Right atrium auricular region (tissue), 2 donors: ENCODE results near the gene NHLRC4. TPM values are rescaled to one million over a fixed set of nuclear protein-coding genes. Genes with fewer than 3 reads are reported as not detected.
A peak's percentile ranks its signal among the peaks of the same experiment; 100 is the strongest.

Experiments used
- DNase-seq: peaks from one replicate; pipeline ENCODE4 v3.0.0-alpha.2; 2019; ENCODE audit warnings: low spot score
- H3K27ac ChIP-seq, 2 donors: fragments of 200-600 bp; sonication (generic); 1 replicate in 1 of 2; 2 replicates in 1 of 2; pipeline ENCODE4 v1.5.1; 2016 to 2019
- H3K27me3 ChIP-seq, 2 donors: fragments of 200-600 bp; sonication (generic); one replicate each; pipeline versions ENCODE4 v1.5.1 to v1.6.0; 2017 to 2019
- H3K36me3 ChIP-seq: fragments of 200-600 bp; sonication (generic); one replicate; pipeline ENCODE4 v1.5.1; 2016
- H3K4me1 ChIP-seq, 2 donors: fragments of 200-600 bp; sonication (generic); one replicate each; pipeline versions ENCODE4 v1.5.1 to v1.6.0; 2017 to 2019
- H3K4me3 ChIP-seq, 2 donors: fragments of 200-600 bp; sonication (generic); 1 replicate in 1 of 2; 2 replicates in 1 of 2; pipeline ENCODE4 v1.5.1; 2017 to 2019; ENCODE audit warnings: mild to moderate bottlenecking in 1 of 2, moderate library complexity in 1 of 2
- H3K9me3 ChIP-seq, 2 donors: fragments of 200-600 bp; sonication (generic); one replicate each; pipeline ENCODE4 v1.5.1; 2019
- CTCF ChIP-seq, 2 donors: fragments of 200-600 bp; sonication (generic); IDR thresholded peaks; one replicate each; pipeline ENCODE4 v1.5.1; 2019; ENCODE audit warnings: antibody characterized with exemption in 2 of 2
- microRNA-seq, 2 donors: library from miRNA; unstranded; fragments of <30 nt; microRNA quantifications; one replicate each; pipeline ENCODE4, GENCODE V29; 2016 to 2017; ENCODE audit warnings: borderline number of aligned reads in 2 of 2, borderline replicate concordance in 1 of 2
- total RNA-seq, 2 donors: library from RNA; depleted of rRNA; stranded (reverse); fragments of >200 nt; gene quantifications; one replicate each; pipeline ENCODE4 v1.1.0, GENCODE V29; 2016

Gene NHLRC4
- total RNA-seq, 2 donors from 2014 or later = 0.43 to 0.74 TPM

GRCh38 chr16:610513-611381 lies 43.9 kb downstream of the NHLRC4 start:
- Histone ChIP-seq H3K4me1 (peaks cover 0 to 15% of the 10 kb centered on the region in 2 donors), H3K27ac (no peak overlapping the region), H3K9me3 (no peaks in the 10 kb centered on the region), H3K4me3 (no peak overlapping the region), H3K27me3 (no peaks in the 10 kb centered on the region), H3K36me3 (no peaks in the 10 kb centered on the region)
- TF ChIP-seq CTCF (IDR thresholded peaks at IDR 0.05) = peak; percentile 63 to 72
- no peak for DNase-seq

GRCh38 chr16:615122-615521 lies 48.3 kb downstream of the NHLRC4 start:
- Histone ChIP-seq H3K4me1 (peaks cover 0 to 11% of the 10 kb centered on the region in 2 donors), H3K27me3 (no peaks in the 10 kb centered on the region), H3K27ac (no peak overlapping the region), H3K36me3 (no peaks in the 10 kb centered on the region), H3K9me3 (no peaks in the 10 kb centered on the region), H3K4me3 (no peak overlapping the region)
- no peak for TF ChIP-seq CTCF (IDR thresholded peaks at IDR 0.05)
- no peak for DNase-seq

- no peak for TF ChIP-seq CTCF (IDR thresholded peaks at IDR 0.05)
Observed at GRCh38 chr16:616733-617586, 50.2 kb downstream of the NHLRC4 start.

GRCh38 chr16:617855-618254 lies 51.0 kb downstream of the NHLRC4 start:
- TF ChIP-seq CTCF (IDR thresholded peaks at IDR 0.05) = no peak
- Histone ChIP-seq H3K36me3 (no peaks in the 10 kb centered on the region), H3K4me3 (no peak overlapping the region), H3K9me3 (no peaks in the 10 kb centered on the region), H3K27me3 (no peaks in the 10 kb centered on the region), H3K27ac (no peak overlapping the region), H3K4me1 (no peaks in the 10 kb centered on the region)
- no peak for DNase-seq

More at GRCh38 chr16:616733-617586, 50.2 kb downstream of the NHLRC4 start:
- no peak overlapping the region for H3K4me3 ChIP-seq
- no peak overlapping the region for H3K27ac ChIP-seq
- DNase-seq = no peak
- H3K9me3 ChIP-seq = no peaks in the 10 kb centered on the region
- H3K36me3 ChIP-seq = no peaks in the 10 kb centered on the region
- H3K4me1 ChIP-seq = no peaks in the 10 kb centered on the region
- no peaks in the 10 kb centered on the region for H3K27me3 ChIP-seq

Small RNAs within 50 kb of the gene (microRNA-seq; reads per million reads assigned to microRNA genes)
- 0 to 0.71 reads per million in 2 donors for gene MIR3176
- gene MIR5587 = 0 to 0.71 reads per million in 2 donors

Other genes with a start within 250 kb of the NHLRC4 start
- gene AXIN1, start 214.3 kb upstream of the NHLRC4 start, total RNA-seq = 10 to 100 TPM; 12.9 to 19.4 TPM
- gene MRPL28, start 196.5 kb upstream of the NHLRC4 start, total RNA-seq = 10 to 100 TPM; 89.0 to 90.3 TPM
- gene PGAP6, start 185.0 kb upstream of the NHLRC4 start, total RNA-seq = 10 to 100 TPM; 34.0 to 41.1 TPM
- 10 to 100 TPM; 45.4 to 45.8 TPM for gene NME4, start 169.8 kb upstream of the NHLRC4 start, total RNA-seq
- 10 to 100 TPM; 10.6 to 18.7 TPM for gene DECR2, start 165.1 kb upstream of the NHLRC4 start, total RNA-seq
- gene RAB11FIP3, start 141.4 kb upstream of the NHLRC4 start, total RNA-seq = 10 to 100 TPM; 19.9 to 43.8 TPM
- gene CAPN15, start 39.3 kb upstream of the NHLRC4 start, total RNA-seq = 10 to 100 TPM; 18.5 to 28.1 TPM
- gene PRR35, start 6.6 kb upstream of the NHLRC4 start, total RNA-seq = not detected
- gene PIGQ, start 3.0 kb downstream of the NHLRC4 start, total RNA-seq = 10 to 100 TPM; 20.8 to 21.0 TPM
- 10 to 100 TPM; 11.1 to 13.5 TPM for gene RAB40C, start 23.1 kb downstream of the NHLRC4 start, total RNA-seq
- gene WFIKKN1, start 64.0 kb downstream of the NHLRC4 start, total RNA-seq = under 1 TPM; 0.52 to 0.71 TPM
- gene METTL26, start 69.3 kb downstream of the NHLRC4 start, total RNA-seq = 100 to 1,000 TPM; 103 to 137 TPM
- gene MCRIP2, start 74.8 kb downstream of the NHLRC4 start, total RNA-seq = 100 to 1,000 TPM; 110 to 121 TPM
- gene WDR90, start 82.4 kb downstream of the NHLRC4 start, total RNA-seq = 1 to 10 TPM; 3.0 to 5.7 TPM
- 10 to 100 TPM; 37.8 to 42.8 TPM for gene RHOT2, start 101.1 kb downstream of the NHLRC4 start, total RNA-seq
- 1 to 10 TPM in 1 of 2 donors, under 1 TPM in 1; 0.67 to 1.3 TPM for gene RHBDL1, start 108.7 kb downstream of the NHLRC4 start, total RNA-seq
- gene STUB1, start 113.4 kb downstream of the NHLRC4 start, total RNA-seq = 100 to 1,000 TPM; 135 to 186 TPM
- 10 to 100 TPM; 76.4 to 82.1 TPM for gene JMJD8, start 117.3 kb downstream of the NHLRC4 start, total RNA-seq
- gene WDR24, start 123.4 kb downstream of the NHLRC4 start, total RNA-seq = 10 to 100 TPM in 1 of 2 donors, 1 to 10 TPM in 1; 8.1 to 10.3 TPM
- 1 to 10 TPM; 1.3 to 1.7 TPM for gene FBXL16, start 138.8 kb downstream of the NHLRC4 start, total RNA-seq
- 10 to 100 TPM; 58.9 to 61.3 TPM for gene METRN, start 148.1 kb downstream of the NHLRC4 start, total RNA-seq
- gene ANTKMT, start 154.1 kb downstream of the NHLRC4 start, total RNA-seq = 10 to 100 TPM; 36.5 to 37.5 TPM
- gene CCDC78, start 159.4 kb downstream of the NHLRC4 start, total RNA-seq = under 1 TPM; 0.43 to 0.56 TPM
- gene HAGHL, start 160.1 kb downstream of the NHLRC4 start, total RNA-seq = 1 to 10 TPM; 9.6 to 9.7 TPM
- gene CIAO3, start 174.0 kb downstream of the NHLRC4 start, total RNA-seq = 10 to 100 TPM; 23.3 to 25.5 TPM
- gene MSLN, start 193.7 kb downstream of the NHLRC4 start, total RNA-seq = 10 to 100 TPM; 44.8 to 94.6 TPM
- gene RPUSD1, start 221.4 kb downstream of the NHLRC4 start, total RNA-seq = 10 to 100 TPM; 11.4 to 13.2 TPM
- gene CHTF18, start 221.6 kb downstream of the NHLRC4 start, total RNA-seq = 1 to 10 TPM; 1.8 to 2.3 TPM
- not detected for gene GNG13, start 233.7 kb downstream of the NHLRC4 start, total RNA-seq